Subcutaneous abdominal adipose tissue (tissue), 5 donors: ENCODE measurements around the gene WDFY1.

Source experiments
- H3K27ac ChIP-seq: one replicate; pipeline ENCODE4 v1.7.0; 2013; ENCODE audit warnings: low read depth, mild to moderate bottlenecking, inconsistent platforms, low read length, moderate library complexity
- H3K27me3 ChIP-seq, 5 donors: one replicate each; pipeline ENCODE4 v1.7.0; 2013; ENCODE audit warnings: low read length in 5 of 5, inconsistent platforms in 1 of 5; ENCODE audit not compliant: control insufficient read depth in 5 of 5, insufficient read depth in 4 of 5
- H3K36me3 ChIP-seq, 5 donors: one replicate each; pipeline ENCODE4 v1.7.0; 2013; ENCODE audit warnings: low read length in 5 of 5; ENCODE audit not compliant: control insufficient read depth in 5 of 5, insufficient read depth in 5 of 5
- H3K4me1 ChIP-seq, 5 donors: one replicate each; pipeline ENCODE4 v1.7.0; 2013; ENCODE audit warnings: low read length in 5 of 5, mild to moderate bottlenecking in 3 of 5, moderate library complexity in 1 of 5; ENCODE audit not compliant: control insufficient read depth in 5 of 5, insufficient read depth in 5 of 5
- H3K4me3 ChIP-seq, 5 donors: one replicate each; pipeline ENCODE4 v1.7.0; 2013; ENCODE audit warnings: low read length in 5 of 5, low read depth in 1 of 5
- H3K9ac ChIP-seq, 5 donors: one replicate each; pipeline ENCODE4 v1.7.0; 2013; ENCODE audit warnings: low read length in 5 of 5, mild to moderate bottlenecking in 4 of 5, moderate library complexity in 3 of 5
- H3K9me3 ChIP-seq, 5 donors: one replicate each; pipeline ENCODE4 v1.7.0; 2013; ENCODE audit warnings: low read length in 5 of 5; ENCODE audit not compliant: control insufficient read depth in 5 of 5
- donor health status: healthy.
- donor health status: healthy.
- donor health status: healthy.
- donor health status: healthy.
- donor health status: healthy.

WDFY1 gene

GRCh38 chr2:223900531-223900930 is 44.6 kb downstream of the WDFY1 start:
- H3K36me3 ChIP-seq = peaks cover 20 to 50% (median 37%) of the 10 kb centered on the region in 5 donors
- no peak overlapping the region for H3K27ac ChIP-seq
- H3K27me3 ChIP-seq = no peaks in the 10 kb centered on the region
- H3K4me3 ChIP-seq = no peak overlapping the region
- H3K9ac ChIP-seq = no peak overlapping the region
- no peaks in the 10 kb centered on the region for H3K4me1 ChIP-seq
- no peaks in the 10 kb centered on the region for H3K9me3 ChIP-seq

- H3K9ac ChIP-seq = no peak overlapping the region
- no peaks in the 10 kb centered on the region for H3K4me1 ChIP-seq
- H3K36me3 ChIP-seq = peaks cover 18 to 53% (median 41%) of the 10 kb centered on the region in 5 donors
- H3K9me3 ChIP-seq = no peaks in the 10 kb centered on the region
- H3K4me3 ChIP-seq = no peak overlapping the region
- H3K27me3 ChIP-seq = no peaks in the 10 kb centered on the region
- H3K27ac ChIP-seq = no peak overlapping the region
Measured at GRCh38 chr2:223900066-223900465, 45.1 kb downstream of the WDFY1 start.

- H3K9me3 ChIP-seq = no peaks in the 10 kb centered on the region
- no peaks in the 10 kb centered on the region for H3K4me1 ChIP-seq
- peaks cover 25 to 68% (median 57%) of the 10 kb centered on the region in 5 donors for H3K36me3 ChIP-seq
- no peak overlapping the region for H3K27ac ChIP-seq
- H3K27me3 ChIP-seq = no peaks in the 10 kb centered on the region
- no peak overlapping the region for H3K4me3 ChIP-seq
- no peak overlapping the region for H3K9ac ChIP-seq
Measured at GRCh38 chr2:223897669-223898330, 47.3 kb downstream of the WDFY1 start.

GRCh38 chr2:223896833-223897311 is 48.3 kb downstream of the WDFY1 start:
- Histone ChIP-seq H3K9me3 (no peaks in the 10 kb centered on the region), H3K27ac (peak overlapping the region; percentile 6), H3K27me3 (no peaks in the 10 kb centered on the region), H3K4me1 (no peaks in the 10 kb centered on the region), H3K9ac (no peak overlapping the region), H3K4me3 (no peak overlapping the region), H3K36me3 (peaks cover 30 to 72% (median 59%) of the 10 kb centered on the region in 5 donors)

GRCh38 chr2:223894968-223895367 is 50.2 kb downstream of the WDFY1 start:
- no peaks in the 10 kb centered on the region for H3K9me3 ChIP-seq
- H3K27ac ChIP-seq = no peak overlapping the region
- H3K9ac ChIP-seq = no peak overlapping the region
- H3K4me3 ChIP-seq = no peak overlapping the region
- no peaks in the 10 kb centered on the region for H3K4me1 ChIP-seq
- peaks cover 23 to 60% (median 48%) of the 10 kb centered on the region in 5 donors for H3K36me3 ChIP-seq
- H3K27me3 ChIP-seq = no peaks in the 10 kb centered on the region

GRCh38 chr2:223894009-223894408 is 51.1 kb downstream of the WDFY1 start:
- Histone ChIP-seq H3K4me1 (no peaks in the 10 kb centered on the region), H3K36me3 (peaks cover 23 to 62% (median 50%) of the 10 kb centered on the region in 5 donors), H3K9me3 (no peaks in the 10 kb centered on the region), H3K27ac (no peak overlapping the region), H3K4me3 (no peak overlapping the region), H3K9ac (no peak overlapping the region), H3K27me3 (no peaks in the 10 kb centered on the region)

- H3K9me3 ChIP-seq = no peaks in the 10 kb centered on the region
- peaks cover 0 to 8% (median 3%) of the 10 kb centered on the region in 5 donors for H3K4me1 ChIP-seq
- no peak overlapping the region for H3K9ac ChIP-seq
- H3K4me3 ChIP-seq = no peak overlapping the region
- peaks cover 19 to 54% (median 43%) of the 10 kb centered on the region in 5 donors for H3K36me3 ChIP-seq
- H3K27ac ChIP-seq = no peak overlapping the region
- H3K27me3 ChIP-seq = no peaks in the 10 kb centered on the region
Measured at GRCh38 chr2:223890721-223891120, 54.4 kb downstream of the WDFY1 start.

GRCh38 chr2:223889229-223889628 is 55.9 kb downstream of the WDFY1 start:
- peaks cover 15 to 55% (median 42%) of the 10 kb centered on the region in 5 donors for H3K36me3 ChIP-seq
- H3K4me1 ChIP-seq = peaks cover 0 to 8% (median 3%) of the 10 kb centered on the region in 5 donors
- no peak overlapping the region for H3K4me3 ChIP-seq
- H3K9ac ChIP-seq = no peak overlapping the region
- no peaks in the 10 kb centered on the region for H3K9me3 ChIP-seq
- no peak overlapping the region for H3K27ac ChIP-seq
- H3K27me3 ChIP-seq = no peaks in the 10 kb centered on the region

- H3K36me3 ChIP-seq = peaks cover 17 to 49% (median 35%) of the 10 kb centered on the region in 5 donors
- H3K4me1 ChIP-seq = peaks cover 0 to 8% (median 3%) of the 10 kb centered on the region in 5 donors
- no peak overlapping the region for H3K4me3 ChIP-seq
- H3K9me3 ChIP-seq = no peaks in the 10 kb centered on the region
- no peaks in the 10 kb centered on the region for H3K27me3 ChIP-seq
- no peak overlapping the region for H3K9ac ChIP-seq
- H3K27ac ChIP-seq = no peak overlapping the region
Measured at GRCh38 chr2:223888251-223888650, 56.9 kb downstream of the WDFY1 start.

GRCh38 chr2:223887127-223887526 is 58.0 kb downstream of the WDFY1 start:
- Histone ChIP-seq H3K4me1 (peaks cover 0 to 8% (median 3%) of the 10 kb centered on the region in 5 donors), H3K27me3 (no peaks in the 10 kb centered on the region), H3K9ac (no peak overlapping the region), H3K9me3 (no peaks in the 10 kb centered on the region), H3K27ac (no peak overlapping the region), H3K4me3 (no peak overlapping the region), H3K36me3 (peaks cover 9 to 49% (median 31%) of the 10 kb centered on the region in 5 donors)
